GM12892 (cell line): Measurements from ENCODE around the gene CEMIP2.

Experiments used
- POLR2A ChIP-seq: IDR thresholded peaks from 2 replicates; pipeline ENCODE4 v1.6.1; 2011; ENCODE audit warnings: low read depth, low read length, control low read depth
- POLR2AphosphoS5 ChIP-seq: IDR thresholded peaks from 2 replicates; pipeline ENCODE4 v1.6.1; 2011; ENCODE audit warnings: low read depth, low read length, control low read depth

DNA sequence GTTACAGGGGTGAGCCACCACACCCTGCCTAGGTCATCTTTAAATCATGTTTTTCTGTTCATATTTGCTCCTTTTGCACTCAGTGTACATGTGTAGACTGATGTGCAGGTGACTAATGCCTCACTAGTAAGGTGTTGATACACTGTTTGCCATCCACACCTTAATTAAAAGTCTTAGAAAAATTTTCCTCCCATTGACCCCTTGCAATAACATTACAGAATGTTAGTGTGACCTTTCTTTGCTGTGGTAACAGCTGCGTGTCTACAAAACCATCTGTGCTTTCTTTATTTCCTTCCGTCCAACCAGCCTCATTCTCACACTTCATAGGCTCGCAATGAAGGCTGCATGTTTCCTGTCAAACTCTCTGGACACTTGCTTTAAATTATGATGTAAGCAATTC, 6.6 kb upstream of the CEMIP2 start:
- no peak for TF ChIP-seq POLR2A
- TF ChIP-seq POLR2AphosphoS5, result no peak
